ENCODE measurements around the gene CCDC14. TPM values are rescaled to one million over a fixed set of nuclear protein-coding genes. Genes with fewer than 3 reads are reported as not detected.
A peak's percentile ranks its signal among the peaks of the same experiment; 100 is the strongest.

Gene CCDC14
- total RNA-seq, 4 donors from 2014 or later: 12.3 to 98.4 (median 63.0) TPM

DNA sequence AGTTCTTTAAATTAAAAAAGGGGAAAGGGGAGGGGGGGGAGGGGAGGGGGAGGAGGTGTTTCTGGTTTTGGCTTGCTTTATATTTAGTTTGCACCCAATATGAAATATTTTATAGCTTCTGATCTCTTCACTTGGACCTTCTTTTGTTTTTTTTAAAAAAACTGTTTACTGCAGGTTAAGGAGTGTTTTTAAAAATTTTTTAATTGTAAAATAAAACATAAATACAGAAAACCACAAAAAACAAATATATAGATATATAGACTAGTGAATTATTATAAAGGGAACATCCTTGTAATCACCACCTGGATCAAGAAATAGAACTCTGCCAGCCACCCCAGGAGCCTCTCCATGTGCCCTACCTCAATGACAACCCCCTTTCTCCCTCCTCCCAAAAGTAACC lies 76.0 kb downstream of the CCDC14 start:
- H3K9me3 ChIP-seq: no peaks in the 10 kb centered on the region
- TF ChIP-seq POLR2A (IDR thresholded peaks at IDR 0.05) (no peak), CTCF (IDR thresholded peaks at IDR 0.05) (no peak)
- no peaks in the 10 kb centered on the region for H3K27me3 ChIP-seq
- intact Hi-C loops (cut with DNase I; ENCODE audit: low total_unique reads): no loop called here
- H3K27ac ChIP-seq: no peak overlapping the region
- H3K36me3 ChIP-seq: no peaks in the 10 kb centered on the region
- H3K4me3 ChIP-seq: no peak overlapping the region
- no peaks in the 10 kb centered on the region for H3K4me1 ChIP-seq
- no peak for DNase-seq

- Histone ChIP-seq H3K9me3 (no peaks in the 10 kb centered on the region), H3K4me3 (peak within 1 kb of the TSS; percentile 48 to 55), H3K4me1 (no peaks in the 10 kb centered on the region), H3K27me3 (no peaks in the 10 kb centered on the region), H3K27ac (peak within 1 kb of the TSS; percentile 60 to 67), H3K36me3 (no peaks in the 10 kb centered on the region)
- TF ChIP-seq POLR2A (IDR thresholded peaks at IDR 0.05) (no peak), CTCF (IDR thresholded peaks at IDR 0.05) (no peak)
- peak; percentile 72 to 85 for DNase-seq
- intact Hi-C loops (cut with DNase I; ENCODE audit: low total_unique reads): no loop called here
Observed at GRCh38 chr3:123884203-123884831, 76.7 kb downstream of the CCDC14 start, which contains the start of gene MYLK. Gene MYLK (minus strand): TSS chr3:123884332. CDS start chr3:123793841, 90,491 bp downstream.

- no peak for TF ChIP-seq POLR2A (IDR thresholded peaks at IDR 0.05)
- TF ChIP-seq CTCF (IDR thresholded peaks at IDR 0.05): no peak
- H3K27me3 ChIP-seq: no peaks in the 10 kb centered on the region
- H3K27ac ChIP-seq: peak overlapping the region; percentile 60 to 67
- DNase-seq: peak; percentile 26 to 28
- no peaks in the 10 kb centered on the region for H3K4me1 ChIP-seq
- peak overlapping the region; percentile 48 to 55 for H3K4me3 ChIP-seq
- intact Hi-C loops (cut with DNase I; ENCODE audit: low total_unique reads): no loop called here
- H3K9me3 ChIP-seq: no peaks in the 10 kb centered on the region
- H3K36me3 ChIP-seq: no peaks in the 10 kb centered on the region
Observed at GRCh38 chr3:123883701-123884202, 77.3 kb downstream of the CCDC14 start.

GRCh38 chr3:123883111-123883510 lies 77.9 kb downstream of the CCDC14 start:
- H3K27ac ChIP-seq: no peak overlapping the region
- intact Hi-C loops (cut with DNase I; ENCODE audit: low total_unique reads): no loop called here

More at GRCh38 chr3:123883111-123883510, 77.9 kb downstream of the CCDC14 start:
- Histone ChIP-seq H3K27me3 (no peaks in the 10 kb centered on the region), H3K9me3 (no peaks in the 10 kb centered on the region), H3K36me3 (no peaks in the 10 kb centered on the region), H3K4me1 (no peaks in the 10 kb centered on the region), H3K4me3 (peak overlapping the region; percentile 48 to 55)
- no peak for DNase-seq
- no peak for TF ChIP-seq POLR2A (IDR thresholded peaks at IDR 0.05)
- no peak for TF ChIP-seq CTCF (IDR thresholded peaks at IDR 0.05)
